ENCODE data around the gene ECM2.

ECM2 gene

GRCh38 chr9:92457576-92457975, 78.2 kb downstream of the ECM2 start:
- no peak for DNase-seq

GRCh38 chr9:92455217-92455616, 80.6 kb downstream of the ECM2 start:
- no peak for DNase-seq

DNA sequence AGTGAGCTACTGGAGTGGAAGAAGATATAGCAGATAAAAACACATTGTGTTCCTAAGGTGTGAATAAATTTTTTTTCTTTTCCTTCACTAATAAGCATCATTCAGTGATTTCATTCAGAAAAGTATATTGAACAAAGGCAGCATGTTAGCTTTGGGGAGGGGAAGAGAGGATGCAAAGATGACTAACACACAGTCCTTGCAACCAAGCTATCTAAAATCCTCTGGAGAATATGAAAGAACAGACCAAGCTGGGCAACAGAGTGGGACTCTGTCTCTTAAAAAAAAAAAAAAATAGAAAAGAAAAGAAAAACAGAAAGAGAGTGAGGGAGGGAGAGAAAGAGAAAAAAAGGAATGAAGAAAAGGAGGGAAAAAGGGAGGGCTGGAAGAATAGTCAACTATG, 89.3 kb downstream of the ECM2 start:
- DNase-seq = no peak

All from DMS153 (cell line).